Activated CD4-positive, alpha-beta T cell treated with anti-CD3 and anti-CD28 coated beads, Interleukin-2, Interleukin-4, amounts not matched to agents 100 ng/mL and 50 ng/mL, durations not matched to agents 16 hours and 8 hours (primary cell): ENCODE data around the gene MACIR.

Experiments
- DNase-seq: peaks from one replicate; pipeline ENCODE4 v3.0.0-alpha.2; 2020; ENCODE audit warnings: low spot score

The MACIR gene

DNA sequence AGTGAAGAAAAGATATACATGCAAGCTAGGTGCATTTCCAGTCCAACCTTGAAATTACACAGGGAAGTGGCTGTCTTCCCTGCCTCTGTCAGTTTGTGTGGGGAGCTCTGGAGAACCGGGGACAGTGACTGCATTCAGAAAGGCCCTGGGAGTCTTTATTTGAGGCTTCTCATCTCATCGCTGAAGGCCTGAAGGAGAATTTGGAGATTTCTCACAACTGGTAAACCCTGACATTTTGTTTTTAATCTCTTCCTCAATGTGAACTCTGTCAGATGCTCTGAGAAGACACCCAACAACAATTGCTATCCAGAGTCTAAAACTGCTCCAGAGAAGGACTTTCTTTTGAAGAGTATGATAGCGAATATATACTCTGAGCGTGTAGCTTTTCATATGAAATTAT is 33.0 kb downstream of the MACIR start:
- no peak for DNase-seq

DNA sequence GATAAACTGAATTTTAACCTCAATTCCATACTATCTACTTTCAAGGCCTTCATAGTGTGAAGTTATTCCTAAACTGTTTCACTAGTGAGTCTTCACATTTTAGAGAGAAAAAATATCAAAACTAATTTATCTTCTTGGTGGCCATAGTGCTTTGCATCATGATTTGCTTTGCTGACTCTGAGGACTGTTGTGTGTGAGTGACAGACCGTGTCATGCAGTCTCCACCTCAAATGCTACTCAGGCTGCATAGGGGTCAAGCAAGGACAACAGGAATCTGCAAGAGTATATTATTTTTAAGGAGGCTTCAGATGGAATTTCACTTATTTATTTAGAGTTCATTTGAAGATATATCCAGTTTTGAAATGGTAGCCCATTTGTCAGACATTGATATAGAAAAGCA is 34.5 kb downstream of the MACIR start:
- DNase-seq = no peak

DNA sequence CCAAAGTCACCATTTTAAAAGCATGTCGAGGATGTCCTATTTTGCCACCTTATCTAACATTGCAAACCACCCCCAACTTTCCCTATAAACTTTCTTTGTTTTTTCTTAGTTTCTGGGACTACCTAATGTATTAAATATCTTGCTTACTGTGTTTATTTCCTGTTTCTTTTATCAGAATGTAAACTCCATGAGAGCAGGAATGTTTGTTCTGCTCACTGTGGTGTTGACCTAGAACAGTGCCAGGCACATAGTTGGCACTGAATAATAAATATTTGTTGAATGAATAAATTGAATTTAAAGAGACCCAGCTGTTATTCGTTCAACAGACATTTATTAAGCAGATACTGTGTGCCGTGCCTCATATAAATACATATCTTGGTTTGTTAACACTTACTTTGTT is 35.2 kb downstream of the MACIR start:
- no peak for DNase-seq

GRCh38 chr5:103294906-103295305 is 36.3 kb downstream of the MACIR start:
- DNase-seq = no peak

DNA sequence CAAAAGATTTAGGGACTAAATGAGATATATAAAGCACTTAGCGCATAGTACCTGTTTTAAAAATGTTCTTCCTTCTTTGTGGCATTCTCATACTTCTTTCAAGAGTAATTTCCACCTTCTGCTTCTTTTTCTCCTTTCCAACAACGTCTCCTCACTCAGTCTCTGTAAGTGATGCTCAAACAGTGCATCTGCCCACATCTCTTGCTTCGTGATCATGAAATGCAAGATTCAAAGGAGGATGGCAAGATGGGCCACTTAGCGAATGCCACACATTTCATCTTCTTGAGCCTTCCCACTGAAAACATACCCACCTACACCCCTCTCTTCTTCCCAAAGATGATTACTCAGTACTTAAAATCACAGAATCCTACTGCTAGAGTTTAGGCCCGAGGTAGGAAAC is 36.9 kb downstream of the MACIR start:
- no peak for DNase-seq

DNA sequence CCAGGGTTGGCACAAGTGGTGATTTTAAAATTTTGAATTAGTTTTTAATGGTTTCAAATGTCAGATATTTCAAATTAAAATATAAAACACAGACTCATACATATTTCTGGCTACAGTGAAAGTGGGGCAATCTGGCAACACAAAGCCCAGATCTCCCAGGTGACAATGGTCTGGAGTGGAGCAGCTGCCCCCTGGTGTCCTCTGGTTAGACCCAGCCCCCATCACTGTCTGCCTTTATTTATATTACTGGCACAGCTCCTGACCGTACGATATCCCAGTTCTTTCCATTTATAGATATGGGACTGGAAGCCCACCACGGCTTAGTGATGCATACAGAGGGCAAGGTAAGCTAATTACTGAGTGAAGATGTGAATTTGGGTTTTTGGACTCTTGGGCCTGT is 37.3 kb downstream of the MACIR start:
- no peak for DNase-seq

- no peak for DNase-seq
Observed at GRCh38 chr5:103298117-103298516, 39.6 kb downstream of the MACIR start.

- no peak for DNase-seq
Observed at GRCh38 chr5:103298607-103299188, 40.1 kb downstream of the MACIR start.

DNA sequence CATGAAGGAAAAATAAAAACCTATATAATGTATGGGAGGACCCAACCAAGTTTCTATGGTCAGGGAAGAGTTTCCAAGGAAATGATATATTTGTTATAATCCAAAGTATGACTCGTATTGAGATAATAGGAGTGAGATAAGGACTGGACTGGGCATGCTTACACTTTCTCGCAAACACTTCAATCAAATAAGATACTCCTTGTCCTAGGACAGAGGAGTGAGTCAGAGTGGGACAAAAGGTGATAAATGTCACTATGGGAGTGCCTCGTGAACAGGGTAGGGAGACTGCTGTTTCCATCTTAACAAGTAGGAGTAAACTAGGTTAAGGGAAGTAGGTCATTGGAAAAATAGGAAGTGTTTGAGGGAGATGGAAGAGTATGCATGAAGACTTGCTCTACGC is 47.2 kb downstream of the MACIR start:
- no peak for DNase-seq

GRCh38 chr5:103307470-103307869 is 48.9 kb downstream of the MACIR start:
- DNase-seq = no peak

GRCh38 chr5:103308774-103309173 is 50.2 kb downstream of the MACIR start:
- DNase-seq = no peak

- no peak for DNase-seq
Observed at GRCh38 chr5:103313056-103313455, 54.5 kb downstream of the MACIR start.

GRCh38 chr5:103315455-103315854 is 56.9 kb downstream of the MACIR start:
- no peak for DNase-seq

DNA sequence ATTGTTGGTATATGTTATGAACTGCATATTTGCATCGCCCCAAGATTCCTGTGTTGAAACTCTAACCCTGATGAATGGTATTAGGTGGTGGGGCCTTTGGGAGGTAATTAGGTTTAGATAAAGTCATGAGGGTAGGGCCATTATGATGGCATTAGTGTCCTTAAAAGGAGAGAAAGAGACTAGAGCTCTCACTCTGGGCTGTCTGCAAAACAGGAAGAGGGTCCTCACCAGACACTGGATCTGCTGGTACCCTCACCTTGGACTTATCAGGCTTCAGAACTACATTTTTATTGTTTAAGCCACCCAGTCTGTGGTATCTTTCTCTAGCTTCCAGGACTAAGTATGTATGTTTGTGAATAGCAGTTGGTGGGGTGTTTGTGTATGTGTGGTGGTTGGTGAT is 68.9 kb downstream of the MACIR start:
- no peak for DNase-seq

- DNase-seq = no peak
Observed at GRCh38 chr5:103327893-103328292, 69.3 kb downstream of the MACIR start.
